Omental fat pad (tissue), 4 donors: Measurements from ENCODE around the gene ADGRL3. TPM values are rescaled to one million over a fixed set of nuclear protein-coding genes. Genes with fewer than 3 reads are reported as not detected.

Experiments
- ATAC-seq: fragments of 150-250 bp; one replicate; pipeline ENCODE4 v1.9.1; 2016; ENCODE audit warnings: mild to moderate bottlenecking, moderate library complexity; ENCODE audit not compliant: low FRiP score
- DNase-seq: peaks from one replicate; pipeline ENCODE4 v3.0.0-alpha.2; 2019; ENCODE audit warnings: low spot score
- total RNA-seq, 4 donors: library from RNA; depleted of rRNA; stranded (reverse); fragments of >200 nt; gene quantifications; one replicate each; pipeline ENCODE4 v1.1.0, GENCODE V29; 2016
- TF ChIP-seq, protein P1 (sequence below), 3 donors: fragments of 450-650 bp; IDR thresholded peaks; one replicate each; pipeline ENCODE4 v1.5.1; 2016 to 2017; ENCODE audit warnings: antibody characterized with exemption in 3 of 3, mild to moderate bottlenecking in 3 of 3, moderate library complexity in 2 of 3

ADGRL3 gene
- total RNA-seq, 4 donors from 2014 or later, result 2.5 to 16.4 (median 4.6) TPM

DNA sequence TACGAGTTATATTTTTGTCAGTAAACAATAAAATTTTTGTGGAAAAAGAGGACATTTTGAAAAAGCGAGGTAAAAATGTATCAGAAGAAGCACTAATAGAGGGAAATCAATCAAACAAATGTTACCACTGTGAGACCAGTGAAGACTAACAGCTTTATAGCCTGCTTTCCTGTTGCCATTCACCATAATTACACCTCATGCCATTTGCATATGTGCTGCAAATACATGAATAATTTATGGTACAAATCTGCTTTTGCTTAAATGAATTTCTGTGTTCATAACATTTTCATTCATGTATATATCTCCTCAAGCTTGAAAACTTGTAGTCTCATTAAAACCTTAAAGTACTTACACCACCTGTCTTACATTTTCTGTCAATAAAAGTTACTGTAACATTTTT, 830.8 kb downstream of the ADGRL3 start:
- ATAC-seq, result no peak
- TF ChIP-seq, protein P1, sequence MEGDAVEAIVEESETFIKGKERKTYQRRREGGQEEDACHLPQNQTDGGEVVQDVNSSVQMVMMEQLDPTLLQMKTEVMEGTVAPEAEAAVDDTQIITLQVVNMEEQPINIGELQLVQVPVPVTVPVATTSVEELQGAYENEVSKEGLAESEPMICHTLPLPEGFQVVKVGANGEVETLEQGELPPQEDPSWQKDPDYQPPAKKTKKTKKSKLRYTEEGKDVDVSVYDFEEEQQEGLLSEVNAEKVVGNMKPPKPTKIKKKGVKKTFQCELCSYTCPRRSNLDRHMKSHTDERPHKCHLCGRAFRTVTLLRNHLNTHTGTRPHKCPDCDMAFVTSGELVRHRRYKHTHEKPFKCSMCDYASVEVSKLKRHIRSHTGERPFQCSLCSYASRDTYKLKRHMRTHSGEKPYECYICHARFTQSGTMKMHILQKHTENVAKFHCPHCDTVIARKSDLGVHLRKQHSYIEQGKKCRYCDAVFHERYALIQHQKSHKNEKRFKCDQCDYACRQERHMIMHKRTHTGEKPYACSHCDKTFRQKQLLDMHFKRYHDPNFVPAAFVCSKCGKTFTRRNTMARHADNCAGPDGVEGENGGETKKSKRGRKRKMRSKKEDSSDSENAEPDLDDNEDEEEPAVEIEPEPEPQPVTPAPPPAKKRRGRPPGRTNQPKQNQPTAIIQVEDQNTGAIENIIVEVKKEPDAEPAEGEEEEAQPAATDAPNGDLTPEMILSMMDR (IDR thresholded peaks at IDR 0.05), result no peak
- DNase-seq, result no peak

DNA sequence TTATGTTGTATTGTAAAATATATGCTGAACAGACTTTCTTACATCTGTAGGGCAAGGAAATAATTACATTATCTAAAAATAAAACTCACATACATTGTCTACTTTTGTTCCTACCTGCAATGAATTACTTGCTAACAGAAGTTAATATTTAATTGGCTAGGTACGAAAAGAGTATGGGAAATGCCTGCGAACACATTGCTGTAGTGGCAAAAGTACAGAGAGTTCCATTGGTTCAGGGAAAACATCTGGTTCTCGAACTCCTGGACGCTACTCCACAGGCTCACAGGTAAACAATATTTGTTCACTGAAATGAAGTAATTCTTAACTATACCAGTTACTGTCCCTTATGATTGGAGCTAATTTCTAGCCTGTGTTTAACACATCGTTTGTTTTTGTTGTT, 837.4 kb downstream of the ADGRL3 start:
- ATAC-seq, result no peak
- DNase-seq, result no peak
- TF ChIP-seq, protein P1 (IDR thresholded peaks at IDR 0.05), result no peak

DNA sequence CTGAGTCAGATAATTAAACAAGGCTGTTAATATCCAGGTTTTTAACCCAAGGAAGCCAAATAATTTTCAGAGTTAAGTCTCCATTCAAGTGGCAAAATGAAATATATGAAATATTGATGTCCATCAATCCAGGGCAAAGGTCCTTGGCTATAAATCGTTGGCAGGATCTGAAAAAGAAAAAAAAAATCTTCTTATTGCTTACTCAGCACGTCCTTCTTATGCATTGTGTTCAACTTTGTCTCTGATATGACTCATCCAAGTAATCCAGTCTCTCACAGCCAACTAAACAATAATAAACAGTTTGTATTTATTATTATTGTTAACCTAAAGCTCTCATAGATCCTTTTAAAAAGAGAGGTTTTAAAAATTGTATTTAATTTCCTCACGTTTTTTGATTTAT, 851.2 kb downstream of the ADGRL3 start:
- ATAC-seq, result no peak

DNA sequence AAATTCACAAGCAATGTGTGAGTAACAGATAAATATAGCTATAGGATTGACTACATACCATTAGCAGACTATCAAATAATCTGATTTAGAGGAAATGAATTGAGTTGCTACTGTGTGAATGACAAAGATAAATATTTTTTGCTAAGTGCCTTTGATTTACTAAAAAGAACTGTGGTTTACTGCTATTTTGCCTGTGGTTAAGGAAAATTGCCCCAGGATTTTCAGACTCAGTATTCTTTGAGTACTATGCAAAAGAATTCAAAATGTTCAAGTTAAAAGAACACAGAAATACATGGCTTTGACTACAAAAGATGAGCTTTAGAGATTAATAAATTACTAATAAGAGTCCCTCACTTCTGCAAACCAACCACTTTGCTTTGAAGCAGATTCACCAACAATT, 853.8 kb downstream of the ADGRL3 start:
- TF ChIP-seq, protein P1 (IDR thresholded peaks at IDR 0.05), result no peak
- ATAC-seq (no peak), DNase-seq (no peak)

More for the DNA sequence above, 851.2 kb downstream of the ADGRL3 start:
- TF ChIP-seq, protein P1 (IDR thresholded peaks at IDR 0.05), result no peak
- no peak for DNase-seq

DNA sequence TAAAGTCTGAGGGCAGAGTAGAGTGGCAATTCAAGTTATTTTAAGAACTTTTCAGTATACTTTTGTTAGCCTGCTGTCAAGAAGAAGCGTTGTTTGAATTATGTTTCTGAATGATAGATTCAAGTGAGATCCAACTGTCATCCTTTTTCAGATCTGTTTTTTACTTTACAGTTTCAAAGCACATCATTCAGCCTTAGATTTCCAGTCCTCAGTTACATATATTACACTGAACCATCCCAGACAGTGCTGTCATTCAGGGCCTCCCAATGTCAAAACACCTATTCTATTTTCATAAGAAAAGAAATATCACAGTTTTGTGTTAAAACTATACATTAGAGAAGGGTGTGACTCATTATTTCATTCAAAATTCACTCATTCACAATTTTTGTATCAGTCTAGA, 856.9 kb downstream of the ADGRL3 start:
- TF ChIP-seq, protein P1 (IDR thresholded peaks at IDR 0.05), result no peak
- no peak for ATAC-seq
- DNase-seq, result no peak

DNA sequence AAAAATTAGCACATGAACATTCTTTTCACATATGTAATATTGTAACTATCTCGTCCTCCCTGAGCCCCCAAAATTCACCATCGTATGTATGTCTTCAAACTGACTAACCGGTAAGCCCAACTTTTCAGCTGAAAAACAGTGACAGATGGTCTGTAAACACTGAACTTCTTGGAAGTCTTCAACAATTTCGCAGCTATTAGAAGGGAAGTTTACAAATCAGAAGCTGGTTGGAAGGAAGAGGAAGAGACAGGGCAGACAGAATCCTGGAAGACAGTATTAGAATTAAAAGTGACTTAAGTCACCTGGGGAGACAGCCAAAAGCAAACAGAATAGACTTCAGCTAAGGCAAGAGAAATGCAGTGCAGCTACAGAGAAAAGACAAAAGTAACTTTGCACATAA, 858.4 kb downstream of the ADGRL3 start:
- DNase-seq (no peak), ATAC-seq (no peak)
- TF ChIP-seq, protein P1 (IDR thresholded peaks at IDR 0.05), result no peak

DNA sequence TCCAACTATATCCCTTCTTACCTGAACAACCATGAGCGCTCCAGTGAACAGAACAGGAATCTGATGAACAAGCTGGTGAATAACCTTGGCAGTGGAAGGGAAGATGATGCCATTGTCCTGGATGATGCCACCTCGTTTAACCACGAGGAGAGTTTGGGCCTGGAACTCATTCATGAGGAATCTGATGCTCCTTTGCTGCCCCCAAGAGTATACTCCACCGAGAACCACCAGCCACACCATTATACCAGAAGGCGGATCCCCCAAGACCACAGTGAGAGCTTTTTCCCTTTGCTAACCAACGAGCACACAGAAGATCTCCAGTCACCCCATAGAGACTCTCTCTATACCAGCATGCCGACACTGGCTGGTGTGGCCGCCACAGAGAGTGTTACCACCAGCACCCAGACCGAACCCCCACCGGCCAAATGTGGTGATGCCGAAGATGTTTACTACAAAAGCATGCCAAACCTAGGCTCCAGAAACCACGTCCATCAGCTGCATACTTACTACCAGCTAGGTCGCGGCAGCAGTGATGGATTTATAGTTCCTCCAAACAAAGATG, 870.2 kb downstream of the ADGRL3 start:
- no peak for DNase-seq
- ATAC-seq, result no peak
- TF ChIP-seq, protein P1 (IDR thresholded peaks at IDR 0.05), result no peak
